Endothelial cell of umbilical vein (primary cell): Measurements from ENCODE around the gene CABLES1. TPM values are rescaled to one million over a fixed set of nuclear protein-coding genes. Genes with fewer than 3 reads are reported as not detected.

Experiments
- BruUV-seq: library from RNA; stranded (reverse); fragments of 400-500 nt; replicated peaks from 2 replicates; lab custom pipeline; 2021; lab: Mats Ljungman, UMichigan
- CTCF ChIA-PET: fragments of 300-600, 350-600 bp; sonication (Branson Sonifier 250); formaldehyde crosslinking; loops from one replicate; lab custom pipeline; 2021; ENCODE audit warnings: antibody characterized with exemption, inconsistent platforms; lab: Charles Lee
- POLR2A ChIA-PET: fragments of 300-600, 350-600 bp; sonication (Branson Sonifier 250); formaldehyde crosslinking; loops from one replicate; lab custom pipeline; 2021; ENCODE audit warnings: antibody characterized with exemption, inconsistent platforms; lab: Charles Lee
- DNase-seq: peaks from one replicate; pipeline ENCODE4 v3.0.0-alpha.2; 2011; ENCODE audit warnings: low read depth, low spot score
- FAIRE-seq: peaks from 2 replicates; lab custom pipeline; 2011; peaks lifted over from hg19 to GRCh38; lab: Jason Lieb, UNC
- H2AFZ ChIP-seq: 2 replicates; pipeline ENCODE4 v1.6.0; 2012; ENCODE audit warnings: low read depth, low read length, control low read depth, inconsistent platforms
- H3K27ac ChIP-seq: 2 replicates; pipeline ENCODE4 v1.5.1; 2011; ENCODE audit warnings: low read depth, mild to moderate bottlenecking, control low read depth, low read length, moderate library complexity; ENCODE audit not compliant: insufficient read depth
- H3K27me3 ChIP-seq, 2 experiments: 2 replicates each; pipeline versions ENCODE4 v1.6.0 to v1.6.1; 2011; ENCODE audit warnings: low read length in 2 of 2, mixed read lengths in 1 of 2; ENCODE audit not compliant: control insufficient read depth in 2 of 2, insufficient read depth in 2 of 2
- H3K36me3 ChIP-seq, 2 experiments: 2 replicates in 1 of 2; 3 replicates in 1 of 2; pipeline ENCODE4 v1.5.1; 2011; ENCODE audit warnings: low read length in 2 of 2, mild to moderate bottlenecking in 1 of 2, moderate library complexity in 1 of 2; ENCODE audit not compliant: control insufficient read depth in 2 of 2, insufficient read depth in 2 of 2; ENCODE audit errors: extremely low read depth in 1 of 2
- H3K4me1 ChIP-seq: 3 replicates; pipeline ENCODE4 v1.5.1; 2011; ENCODE audit warnings: mild to moderate bottlenecking, low read length; ENCODE audit not compliant: control insufficient read depth, insufficient read depth; ENCODE audit errors: extremely low read depth
- H3K4me2 ChIP-seq: 2 replicates; pipeline ENCODE4 v1.6.1; 2011; ENCODE audit warnings: low read length, control low read depth, mixed read lengths; ENCODE audit not compliant: insufficient read depth
- H3K4me3 ChIP-seq, 3 experiments: fragments of 200-600 bp in 1 of 3; sonication (generic), shearing (Covaris generic) in 1 of 3; replicated peaks in 1 of 3; 2 replicates each; pipeline ENCODE4 v1.5.1; 2011 to 2016; ENCODE audit warnings: control low read depth in 3 of 3, low read length in 3 of 3, mild to moderate bottlenecking in 2 of 3, inconsistent platforms in 1 of 3, low read depth in 1 of 3, moderate library complexity in 1 of 3; ENCODE audit not compliant: insufficient read depth in 1 of 3
- H3K79me2 ChIP-seq: 2 replicates; pipeline ENCODE4 v1.6.0; 2012; ENCODE audit warnings: low read length, inconsistent platforms; ENCODE audit not compliant: control insufficient read depth, insufficient read depth
- H3K9ac ChIP-seq: replicated peaks from 2 replicates; pipeline ENCODE3; 2011; ENCODE audit warnings: low read length, control low read depth; ENCODE audit not compliant: insufficient read depth; ENCODE audit errors: extremely low read depth
- H3K9me1 ChIP-seq: replicated peaks from 3 replicates; pipeline ENCODE4 v1.6.0; 2011; ENCODE audit warnings: mild to moderate bottlenecking, low read length; ENCODE audit not compliant: control insufficient read depth, insufficient read depth; ENCODE audit errors: extremely low read depth
- H3K9me3 ChIP-seq: replicated peaks from 2 replicates; pipeline ENCODE4 v1.5.1; 2012; ENCODE audit warnings: low read length, inconsistent platforms; ENCODE audit not compliant: control insufficient read depth, insufficient read depth
- H4K20me1 ChIP-seq: replicated peaks from 2 replicates; pipeline ENCODE3; 2011; ENCODE audit warnings: mild to moderate bottlenecking, low read length; ENCODE audit not compliant: control insufficient read depth, insufficient read depth; ENCODE audit errors: extremely low read depth
- EZH2 ChIP-seq: IDR thresholded peaks from 2 replicates; pipeline ENCODE4 v1.6.1; 2012; ENCODE audit warnings: borderline replicate concordance, low read depth, mild to moderate bottlenecking, moderate library complexity, low read length, inconsistent platforms; ENCODE audit not compliant: severe bottlenecking
- JUN ChIP-seq: IDR thresholded peaks from 2 replicates; pipeline ENCODE4 v1.6.1; 2011; ENCODE audit warnings: borderline replicate concordance, low read depth; ENCODE audit not compliant: insufficient read length, insufficient read depth
- POLR2AphosphoS5 ChIP-seq: IDR thresholded peaks from 2 replicates; pipeline ENCODE4 v1.6.1; 2012; ENCODE audit warnings: low read depth, mild to moderate bottlenecking, control low read depth, low read length, moderate library complexity; ENCODE audit not compliant: insufficient read depth
- dilution Hi-C: fragments of 300-500 bp; cut with MboI; formaldehyde crosslinking; loops from one replicate; pipeline ENCODE4 v1.15.0; 2019; ENCODE audit warnings: low sequenced_read_pairs; ENCODE audit not compliant: extremely low pct_ligation_motif_present
- intact Hi-C: fragments of 100-400 bp; cut with micrococcal nuclease; formaldehyde crosslinking; loops from one replicate; pipeline ENCODE4 v1.10.0; 2022
- polyA plus RNA-seq, 4 experiments: library from polyadenylated mRNA; depleted of rRNA in 3 of 4; stranded (reverse) in 3 of 4; unstranded in 1 of 4; fragments of >200 nt; gene quantifications; 2 replicates each; pipeline versions ENCODE4 v1.2.1 to v1.2.3, GENCODE V29; 2011 to 2012; ENCODE audit warnings: missing spikeins in 1 of 4
- total RNA-seq: library from RNA; stranded (reverse); gene quantifications from 2 replicates; pipeline ENCODE4 v1.2.3, GENCODE V29; 2021
- TF ChIP-seq, protein P1 (sequence below), 2 donors: IDR thresholded peaks; 1 replicate in 1 of 2; 2 replicates in 1 of 2; pipeline ENCODE4 v1.5.1; 2011; ENCODE audit warnings: low read length in 2 of 2, mild to moderate bottlenecking in 2 of 2, moderate library complexity in 2 of 2, control low read depth in 1 of 2, inconsistent platforms in 1 of 2, low read depth in 1 of 2; ENCODE audit not compliant: insufficient read depth in 1 of 2; ENCODE audit errors: extremely low read depth in 1 of 2
- TF ChIP-seq, protein P2 (sequence below): IDR thresholded peaks from 2 replicates; pipeline ENCODE4 v1.6.1; 2011; ENCODE audit not compliant: insufficient read depth, insufficient read length

Gene CABLES1
- total and polyA plus RNA-seq, 2 donors (not counting 3 experiments of a cell fraction or from before 2014, with no cell fraction given), result 40.2 to 71.1 TPM

DNA sequence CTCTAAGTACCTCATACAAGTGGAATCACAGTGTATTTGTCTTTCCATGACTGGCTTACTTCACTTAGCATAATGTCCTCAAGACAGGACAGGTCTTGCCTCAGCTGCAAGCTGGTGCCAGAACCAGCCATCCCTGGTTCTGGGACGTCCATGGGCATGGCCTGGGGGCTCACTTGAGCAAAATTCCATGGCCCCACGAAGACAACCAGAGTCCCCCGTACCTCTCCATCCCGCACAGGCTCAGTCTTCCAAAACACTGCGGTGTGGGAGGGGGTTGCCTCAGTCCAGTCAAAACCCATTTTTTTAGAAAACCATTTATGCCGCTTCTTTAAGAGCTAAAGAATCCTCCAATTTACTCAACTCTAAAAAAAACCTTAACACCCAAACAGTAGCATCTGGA is 21.7 kb upstream of the CABLES1 start:
- no peaks in the 10 kb centered on the region for H3K9me1 ChIP-seq
- no peak for DNase-seq
- peak overlapping the region; percentile 80 for H3K27ac ChIP-seq
- H3K4me1 ChIP-seq, result peaks cover 25% of the 10 kb centered on the region
- no peak overlapping the region for H2AFZ ChIP-seq
- no peak overlapping the region for H3K4me3 ChIP-seq
- H3K36me3 ChIP-seq, result no peaks in the 10 kb centered on the region
- CTCF ChIA-PET, result interaction anchor here (1.1 to 1.2 kb wide), 2 partner anchors 11 to 266 kb away, joined by 3 to 4 read pairs; no protein-coding TSS in a partner anchor
- dilution Hi-C loops (no loop called here), intact Hi-C loops (no loop called here)
- POLR2A ChIA-PET, result no interaction called here
- TF ChIP-seq EZH2 (no peak), JUN (no peak), POLR2AphosphoS5 (no peak)
- TF ChIP-seq, protein P1, sequence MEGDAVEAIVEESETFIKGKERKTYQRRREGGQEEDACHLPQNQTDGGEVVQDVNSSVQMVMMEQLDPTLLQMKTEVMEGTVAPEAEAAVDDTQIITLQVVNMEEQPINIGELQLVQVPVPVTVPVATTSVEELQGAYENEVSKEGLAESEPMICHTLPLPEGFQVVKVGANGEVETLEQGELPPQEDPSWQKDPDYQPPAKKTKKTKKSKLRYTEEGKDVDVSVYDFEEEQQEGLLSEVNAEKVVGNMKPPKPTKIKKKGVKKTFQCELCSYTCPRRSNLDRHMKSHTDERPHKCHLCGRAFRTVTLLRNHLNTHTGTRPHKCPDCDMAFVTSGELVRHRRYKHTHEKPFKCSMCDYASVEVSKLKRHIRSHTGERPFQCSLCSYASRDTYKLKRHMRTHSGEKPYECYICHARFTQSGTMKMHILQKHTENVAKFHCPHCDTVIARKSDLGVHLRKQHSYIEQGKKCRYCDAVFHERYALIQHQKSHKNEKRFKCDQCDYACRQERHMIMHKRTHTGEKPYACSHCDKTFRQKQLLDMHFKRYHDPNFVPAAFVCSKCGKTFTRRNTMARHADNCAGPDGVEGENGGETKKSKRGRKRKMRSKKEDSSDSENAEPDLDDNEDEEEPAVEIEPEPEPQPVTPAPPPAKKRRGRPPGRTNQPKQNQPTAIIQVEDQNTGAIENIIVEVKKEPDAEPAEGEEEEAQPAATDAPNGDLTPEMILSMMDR (IDR thresholded peaks at IDR 0.05; ENCODE audit: extremely low read depth in 1 of 2, insufficient read depth in 1 of 2, low read depth in 1 of 2, low read length in 2 of 2), result no peak
- TF ChIP-seq, protein P2, sequence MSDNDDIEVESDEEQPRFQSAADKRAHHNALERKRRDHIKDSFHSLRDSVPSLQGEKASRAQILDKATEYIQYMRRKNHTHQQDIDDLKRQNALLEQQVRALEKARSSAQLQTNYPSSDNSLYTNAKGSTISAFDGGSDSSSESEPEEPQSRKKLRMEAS, result no peak
- BruUV-seq, result no TSS peak
- no peaks in the 10 kb centered on the region for H3K27me3 ChIP-seq
- H4K20me1 ChIP-seq, result no peaks in the 10 kb centered on the region
- peak overlapping the region; percentile 53 for H3K4me2 ChIP-seq
- H3K9me3 ChIP-seq, result no peaks in the 10 kb centered on the region
- H3K79me2 ChIP-seq, result no peaks in the 10 kb centered on the region
- no peak overlapping the region for H3K9ac ChIP-seq
- FAIRE-seq, result no peak
